HG03066 (cell line): ENCODE measurements around the gene MRPL55.

Experiments used
- ATAC-seq: cut with Tn5 transposase; IDR thresholded peaks from one replicate; pipeline ENCODE4 v1.9.1; 2021; ENCODE audit warnings: low read depth; ENCODE audit not compliant: unreplicated experiment

Gene MRPL55

GRCh38 chr1:228102791-228103620 is 6.1 kb downstream of the MRPL55 start, which contains the start of gene C1orf35:
Gene C1orf35, minus strand, starts transcription at chr1:228103325. Its CDS starts 98 bp downstream, at chr1:228103227.
- ATAC-seq = peak; percentile 65

DNA sequence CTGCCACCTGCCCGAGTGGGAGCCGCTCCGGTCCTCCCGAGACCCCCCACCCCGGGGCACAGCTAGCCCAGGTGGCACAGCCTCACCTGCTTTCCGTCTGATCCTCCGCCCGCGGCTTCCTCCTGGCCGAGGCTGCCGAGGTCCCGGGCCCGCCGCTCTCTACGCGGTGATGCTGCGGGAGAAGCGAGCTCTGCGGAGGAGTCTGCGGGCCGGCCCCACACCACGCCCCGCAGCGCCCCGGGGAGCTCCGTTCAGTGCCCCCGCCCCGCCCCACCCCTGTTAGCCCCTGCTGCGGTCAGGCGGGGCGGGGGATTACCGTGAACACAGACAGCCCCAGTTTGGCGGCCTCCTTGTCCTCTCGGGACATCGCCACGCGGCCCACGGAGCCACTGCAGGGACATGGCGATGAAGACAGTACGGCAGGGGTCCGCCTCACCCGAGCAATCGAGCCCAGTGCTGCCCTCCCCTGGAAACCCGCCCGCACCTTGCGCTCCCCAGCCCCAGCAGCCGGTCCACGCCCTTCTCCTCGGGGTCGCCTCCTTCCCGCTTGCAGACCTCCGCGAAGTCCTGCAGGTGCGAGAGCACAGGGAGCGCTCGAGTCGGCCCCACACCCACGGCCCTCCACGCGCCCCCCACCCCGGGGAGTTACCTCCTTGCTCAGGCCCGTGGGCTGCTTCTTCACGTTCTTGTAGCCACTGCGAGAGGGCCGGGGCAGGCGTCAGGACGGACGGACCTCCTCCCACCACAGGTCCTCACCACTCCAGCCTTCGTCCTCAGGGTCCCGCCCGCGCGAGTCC is 6.9 kb downstream of the MRPL55 start:
- peak; percentile 27 for ATAC-seq

- ATAC-seq = no peak
These were observed 7.5 kb downstream of the MRPL55 start for GRCh38 chr1:228101614-228101993.

GRCh38 chr1:228100822-228101613 is 8.1 kb downstream of the MRPL55 start:
- no peak for ATAC-seq

DNA sequence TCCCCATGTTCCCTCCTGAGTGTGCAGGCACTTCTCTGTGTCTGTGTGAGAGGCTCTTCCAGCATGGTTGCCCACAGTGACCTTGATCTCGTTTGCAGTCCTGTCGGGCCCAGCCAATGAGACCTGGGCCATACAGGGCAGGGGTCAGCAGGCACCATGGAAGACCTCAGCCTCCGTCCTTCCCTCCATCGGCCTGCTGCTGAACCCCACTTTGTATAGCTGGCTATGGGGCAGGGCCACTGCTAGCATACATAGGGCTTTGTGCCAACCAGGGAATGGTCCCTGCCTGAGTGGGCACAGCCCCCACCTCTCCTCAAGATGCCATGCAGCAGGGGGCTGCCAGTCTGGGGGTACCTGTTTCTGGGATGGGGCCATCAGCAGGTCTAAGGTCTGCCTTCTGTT is 9.8 kb downstream of the MRPL55 start:
- ATAC-seq = no peak

GRCh38 chr1:228098323-228098931 is 10.7 kb downstream of the MRPL55 start:
- no peak for ATAC-seq

GRCh38 chr1:228097333-228098081 is 11.6 kb downstream of the MRPL55 start:
- no peak for ATAC-seq

DNA sequence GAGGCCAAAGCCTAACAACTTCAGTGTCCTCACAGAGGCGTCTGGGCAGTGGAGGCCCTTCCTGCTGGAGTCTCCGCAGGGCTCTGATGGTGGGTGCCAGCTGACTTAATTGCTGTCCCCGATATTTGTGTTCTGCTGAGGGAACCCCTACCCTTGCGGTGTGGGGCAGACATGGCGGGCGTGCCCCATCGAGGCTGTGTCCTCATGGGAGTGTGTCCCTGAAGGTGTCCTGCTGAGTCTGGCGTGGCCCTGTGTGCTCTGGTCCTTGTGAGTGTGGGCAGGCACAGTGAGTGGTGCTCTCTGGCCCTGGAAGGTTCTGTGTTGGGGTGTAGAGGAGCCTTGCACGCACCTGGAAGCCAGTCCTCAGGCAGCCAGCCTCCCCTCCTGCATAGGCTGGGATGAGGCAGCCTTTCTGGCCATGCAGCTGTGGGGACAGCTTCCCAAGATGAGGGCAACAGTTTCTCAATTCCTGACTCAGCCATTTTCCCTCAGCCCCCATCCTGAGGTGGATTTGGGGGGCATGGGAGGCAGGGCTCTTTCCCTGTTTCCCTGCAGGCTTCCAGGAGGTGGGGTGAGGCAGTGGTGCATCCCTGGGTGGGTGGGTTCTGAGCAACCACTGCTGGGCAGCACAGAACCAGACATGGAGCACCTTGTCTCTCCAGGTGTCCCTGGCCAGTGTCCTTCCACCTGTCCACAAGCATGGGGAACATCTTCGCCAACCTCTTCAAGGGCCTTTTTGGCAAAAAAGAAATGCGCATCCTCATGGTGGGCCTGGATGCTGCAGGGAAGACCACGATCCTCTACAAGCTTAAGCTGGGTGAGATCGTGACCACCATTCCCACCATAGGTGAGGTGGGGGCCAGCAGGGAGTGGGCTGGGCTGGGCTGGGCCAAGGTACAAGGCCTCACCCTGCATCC is 12.4 kb downstream of the MRPL55 start:
- ATAC-seq = no peak

- ATAC-seq = no peak
These were observed 13.2 kb downstream of the MRPL55 start for GRCh38 chr1:228095938-228096337.

GRCh38 chr1:228095161-228095560 is 13.9 kb downstream of the MRPL55 start:
- ATAC-seq = no peak

DNA sequence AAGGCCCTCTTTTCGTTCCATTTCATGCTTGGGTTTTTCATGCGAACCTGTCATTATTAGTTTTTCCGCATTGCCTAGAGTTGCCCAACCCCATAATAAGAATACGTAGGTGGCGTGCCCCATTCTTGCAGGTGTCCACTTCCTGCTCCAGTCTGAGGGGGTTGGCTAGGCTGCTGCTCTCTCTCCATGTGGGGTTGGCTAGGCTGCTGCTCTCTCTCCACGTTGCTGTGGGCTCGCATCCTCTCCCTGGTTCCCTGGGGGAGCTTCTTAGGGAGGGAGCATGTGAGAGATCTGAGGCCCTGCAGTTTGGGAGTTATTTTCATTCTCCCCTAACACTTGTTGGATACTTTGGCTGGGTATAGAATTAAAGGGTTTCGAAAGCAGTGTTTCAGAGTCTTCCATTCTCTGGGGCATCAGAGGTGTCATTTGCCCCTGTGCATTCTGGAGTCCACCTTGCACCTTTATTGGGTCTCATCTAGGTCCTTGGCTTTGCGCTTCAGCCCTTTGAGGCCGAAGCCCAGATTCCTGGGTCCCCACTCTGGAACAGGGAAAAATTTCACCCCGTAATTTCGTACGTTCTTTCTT is 14.6 kb downstream of the MRPL55 start:
- no peak for ATAC-seq

GRCh38 chr1:228093050-228093906 is 15.8 kb downstream of the MRPL55 start:
- ATAC-seq = no peak

- no peak for ATAC-seq
These were observed 16.6 kb downstream of the MRPL55 start for GRCh38 chr1:228092342-228093049.

- no peak for ATAC-seq
These were observed 18.0 kb downstream of the MRPL55 start for GRCh38 chr1:228091084-228091483.

DNA sequence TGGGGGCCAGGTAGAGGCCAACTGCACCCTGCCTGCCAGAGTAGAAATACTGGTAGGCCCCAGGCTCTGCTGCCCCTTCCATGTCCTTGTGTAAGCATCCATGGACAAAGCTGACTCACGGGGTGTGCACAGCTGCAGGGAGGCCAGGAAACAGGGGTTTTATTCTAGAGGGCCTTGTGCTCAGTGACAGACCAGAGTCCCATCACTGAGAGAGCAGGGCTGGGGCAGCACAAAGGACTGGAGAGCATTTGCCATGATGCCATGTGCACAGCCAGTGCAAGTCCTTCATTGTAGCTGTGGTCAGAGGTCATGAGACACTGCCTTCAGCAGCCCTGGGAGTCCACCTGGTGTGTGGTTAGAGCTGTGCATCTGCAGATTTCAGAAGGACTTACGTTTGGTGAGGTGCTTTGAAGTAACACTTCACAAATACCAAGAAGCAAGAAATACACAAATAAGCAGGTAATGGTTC is 18.5 kb downstream of the MRPL55 start:
- no peak for ATAC-seq

DNA sequence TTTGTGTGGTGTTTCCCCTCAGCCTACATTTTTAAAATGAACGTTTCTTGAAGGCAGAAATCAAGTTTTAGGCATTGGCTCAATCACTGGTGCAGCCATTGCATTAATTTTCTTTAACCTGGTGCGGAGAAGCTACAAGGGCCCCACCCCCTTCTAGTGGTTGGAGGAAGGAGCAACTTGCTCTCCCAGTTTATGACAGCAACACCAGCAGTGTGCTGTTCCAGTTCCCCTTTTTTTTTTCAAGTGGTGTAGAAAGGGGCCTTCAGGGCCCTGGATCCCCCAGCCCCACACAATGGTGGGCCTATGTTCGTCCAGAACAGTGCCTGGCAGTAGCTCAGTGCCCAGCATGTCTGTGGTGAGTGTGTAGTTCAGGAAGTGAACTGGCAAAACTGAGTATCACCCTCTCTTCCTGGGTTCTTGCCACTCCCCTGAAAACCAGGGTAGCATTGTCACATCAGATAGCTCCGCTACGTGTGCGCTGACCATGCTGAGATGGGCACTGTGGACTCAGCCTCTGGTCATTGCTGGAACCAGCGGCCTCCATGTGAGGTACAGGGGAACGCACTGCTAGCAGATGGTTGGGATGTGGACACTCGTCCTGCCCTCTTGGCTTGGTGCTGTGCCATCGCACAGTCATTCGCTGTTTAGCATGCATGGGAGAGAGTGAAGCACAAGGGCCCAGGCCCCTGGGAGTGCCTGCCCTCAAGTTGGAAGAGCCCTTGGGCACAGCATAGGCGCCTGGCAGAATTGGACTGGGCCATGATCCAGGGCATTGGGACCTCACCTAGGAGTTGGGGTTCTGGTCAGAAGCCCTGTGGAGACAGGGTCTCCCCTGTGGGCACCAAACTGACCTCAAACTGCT is 19.3 kb downstream of the MRPL55 start:
- ATAC-seq = no peak
